NCI-H2081 (cell line): ENCODE data around the gene CNTNAP5.

Experiments
- DNase-seq, 2 experiments: peaks; one replicate each; lab custom pipeline; 2025; lab: John Stamatoyannopoulos, UW

The CNTNAP5 gene

GRCh38 chr2:124025171-124025580, at the start of gene CNTNAP5:
CNTNAP5 (plus strand) TSS chr2:124025287; CDS start chr2:124025651, 364 bp downstream.
- DNase-seq, result peak; percentile 51 to 73

- DNase-seq, result no peak
Observed at GRCh38 chr2:123976054-123976648, 48.9 kb upstream of the CNTNAP5 start.

- peak in 1 of 2 experiments; percentile 44 for DNase-seq
Observed at GRCh38 chr2:123993728-123994323, 31.3 kb upstream of the CNTNAP5 start.

- DNase-seq, result no peak
Observed at GRCh38 chr2:123999681-124000080, 25.4 kb upstream of the CNTNAP5 start.

- DNase-seq, result no peak
Observed at GRCh38 chr2:124001696-124002430, 23.2 kb upstream of the CNTNAP5 start.

GRCh38 chr2:124018890-124019289, 6.2 kb upstream of the CNTNAP5 start:
- DNase-seq, result no peak

GRCh38 chr2:124024561-124025170, 421 bp upstream of the CNTNAP5 start:
- peak in 1 of 2 experiments; percentile 34 for DNase-seq

GRCh38 chr2:124025891-124026434, 876 bp downstream of the CNTNAP5 start:
- no peak for DNase-seq

GRCh38 chr2:124026503-124026902, 1.4 kb downstream of the CNTNAP5 start:
- DNase-seq, result no peak

GRCh38 chr2:124027182-124027581, 2.1 kb downstream of the CNTNAP5 start:
- DNase-seq, result peak; percentile 68 to 79

- no peak for DNase-seq
Observed at GRCh38 chr2:124032799-124033198, 7.7 kb downstream of the CNTNAP5 start.

GRCh38 chr2:124034265-124034664, 9.2 kb downstream of the CNTNAP5 start:
- DNase-seq, result peak in 1 of 2 experiments; percentile 3

GRCh38 chr2:124035001-124035400, 9.9 kb downstream of the CNTNAP5 start:
- DNase-seq, result no peak

- DNase-seq, result no peak
Observed at GRCh38 chr2:124039032-124039431, 13.9 kb downstream of the CNTNAP5 start.

GRCh38 chr2:124039762-124040291, 14.7 kb downstream of the CNTNAP5 start:
- DNase-seq, result peak; percentile 14 to 73

GRCh38 chr2:124045894-124046293, 20.8 kb downstream of the CNTNAP5 start:
- DNase-seq, result no peak

GRCh38 chr2:124046332-124046731, 21.2 kb downstream of the CNTNAP5 start:
- DNase-seq, result no peak

- DNase-seq, result no peak
Observed at GRCh38 chr2:124048102-124048501, 23.0 kb downstream of the CNTNAP5 start.

GRCh38 chr2:124048664-124049063, 23.6 kb downstream of the CNTNAP5 start:
- DNase-seq, result no peak

GRCh38 chr2:124049136-124049535, 24.0 kb downstream of the CNTNAP5 start:
- no peak for DNase-seq

- no peak for DNase-seq
Observed at GRCh38 chr2:124050833-124051497, 25.9 kb downstream of the CNTNAP5 start.

- DNase-seq, result no peak
Observed at GRCh38 chr2:124053796-124054195, 28.7 kb downstream of the CNTNAP5 start.
